ENCODE measurements around the gene TLL1.

- TF ChIP-seq SOX5 (CRISPR knock-in tag; IDR thresholded peaks at IDR 0.05; ENCODE audit: borderline replicate concordance) (no peak), EZH2 (conservative IDR thresholded peaks at IDR 0.05; ENCODE audit: low read depth, low read length) (no peak), ZNF639 (CRISPR knock-in tag; conservative IDR thresholded peaks at IDR 0.05) (no peak), SRF (IDR thresholded peaks at IDR 0.05; ENCODE audit: low read depth, low read length) (no peak), POLR2AphosphoS5 (IDR thresholded peaks at IDR 0.05; ENCODE audit: low read depth, low read length) (no peak), AKNA (CRISPR knock-in tag; IDR thresholded peaks at IDR 0.05; ENCODE audit: borderline replicate concordance) (no peak)
Observed at GRCh38 chr4:165909947-165910346, 36.9 kb downstream of the TLL1 start.

All from HepG2 (cell line).